WTC11 (cell line): ENCODE measurements around the gene TMEM128. TPM values are rescaled to one million over a fixed set of nuclear protein-coding genes. Genes with fewer than 3 reads are reported as not detected.
A peak's percentile ranks its signal among the peaks of the same experiment; 100 is the strongest.

Source experiments
- ATAC-seq: fragments of 200-7000 bp; cut with Tn5 transposase; 2 replicates; pipeline ENCODE4 v1.10.0; 2021; ENCODE audit warnings: mild to moderate bottlenecking, moderate library complexity
- CTCF ChIA-PET: fragments of 300-600 bp; sonication (Branson Sonifier 250); formaldehyde crosslinking; loops from one replicate; lab custom pipeline; 2021; ENCODE audit warnings: antibody characterized with exemption; lab: Charles Lee
- POLR2A ChIA-PET: fragments of 350-600 bp; sonication (Branson Sonifier 250); formaldehyde crosslinking; loops from one replicate; lab custom pipeline; 2021; ENCODE audit warnings: antibody characterized with exemption; lab: Charles Lee
- DNase-seq: peaks from one replicate; pipeline ENCODE4 v3.0.0; 2021; ENCODE audit warnings: low spot score
- H3K27ac Mint-ChIP-seq: 2 replicates; pipeline ENCODE4 v1.8.0; 2021; ENCODE audit warnings: mixed read lengths
- H3K27me3 Mint-ChIP-seq: 2 replicates; pipeline ENCODE4 v1.8.0; 2021; ENCODE audit warnings: low read depth, mild to moderate bottlenecking, moderate library complexity, mixed read lengths
- H3K36me3 Mint-ChIP-seq: 2 replicates; pipeline ENCODE4 v1.8.0; 2021; ENCODE audit warnings: mixed read lengths
- H3K4me1 Mint-ChIP-seq: 2 replicates; pipeline ENCODE4 v1.8.0; 2022; ENCODE audit warnings: mixed read lengths
- H3K4me3 Mint-ChIP-seq: 2 replicates; pipeline ENCODE4 v1.8.0; 2021; ENCODE audit warnings: mild to moderate bottlenecking, moderate library complexity, mixed read lengths
- H3K9me3 Mint-ChIP-seq: 2 replicates; pipeline ENCODE4 v1.8.0; 2021; ENCODE audit warnings: mixed read lengths
- ATF3 ChIP-seq: sonication (generic); formaldehyde crosslinking; conservative IDR thresholded peaks from 2 replicates; pipeline ENCODE4 v1.8.1; 2022; ENCODE audit warnings: mild to moderate bottlenecking, missing genetic modification reagents
- CDX4 ChIP-seq: fragments of 250-450 bp; sonication (Bioruptor Pico); IDR thresholded peaks from 2 replicates; pipeline ENCODE4 v1.9.0; 2021; ENCODE audit warnings: moderate library complexity, mild to moderate bottlenecking, inconsistent platforms, borderline replicate concordance
- ERG ChIP-seq: fragments of 250-450 bp; sonication (Bioruptor Pico); IDR thresholded peaks from 2 replicates; pipeline ENCODE4 v1.8.0; 2021; ENCODE audit warnings: mild to moderate bottlenecking
- HMGXB4 ChIP-seq: sonication (generic); formaldehyde crosslinking; IDR thresholded peaks from 2 replicates; pipeline ENCODE4 v1.8.1; 2023; ENCODE audit warnings: mild to moderate bottlenecking, moderate library complexity, missing genetic modification reagents
- IRF1 ChIP-seq: sonication (generic); formaldehyde crosslinking; IDR thresholded peaks from 2 replicates; pipeline ENCODE4 v1.8.0; 2023; ENCODE audit warnings: missing genetic modification reagents
- MAX ChIP-seq: sonication (generic); formaldehyde crosslinking; IDR thresholded peaks from 2 replicates; pipeline ENCODE4 v1.8.0; 2022; ENCODE audit warnings: mild to moderate bottlenecking, missing genetic modification reagents
- PRDM15 ChIP-seq: sonication (generic); formaldehyde crosslinking; IDR thresholded peaks from 2 replicates; pipeline ENCODE4 v1.8.0; 2022; ENCODE audit warnings: missing genetic modification reagents
- SMAD3 ChIP-seq: sonication (generic); formaldehyde crosslinking; IDR thresholded peaks from 2 replicates; pipeline ENCODE4 v1.8.0; 2022; ENCODE audit warnings: missing genetic modification reagents, mild to moderate bottlenecking, borderline replicate concordance
- TCF7 ChIP-seq: sonication (generic); formaldehyde crosslinking; IDR thresholded peaks from 2 replicates; pipeline ENCODE4 v1.8.0; 2022; ENCODE audit warnings: mild to moderate bottlenecking, low read depth, missing genetic modification reagents, moderate library complexity
- USF2 ChIP-seq: sonication (generic); formaldehyde crosslinking; IDR thresholded peaks from 2 replicates; pipeline ENCODE4 v1.8.1; 2023; ENCODE audit warnings: mild to moderate bottlenecking, missing genetic modification reagents, moderate library complexity
- ZBTB43 ChIP-seq: sonication (generic); formaldehyde crosslinking; IDR thresholded peaks from 2 replicates; pipeline ENCODE4 v1.8.1; 2023; ENCODE audit warnings: mild to moderate bottlenecking, missing genetic modification reagents
- ZNF138 ChIP-seq: sonication (generic); formaldehyde crosslinking; conservative IDR thresholded peaks from 2 replicates; pipeline ENCODE4 v1.8.1; 2022; ENCODE audit warnings: mild to moderate bottlenecking, moderate library complexity, missing genetic modification reagents
- ZNF416 ChIP-seq: fragments of 250-450 bp; sonication (Bioruptor Pico); IDR thresholded peaks from 2 replicates; pipeline ENCODE4 v1.9.0; 2021; ENCODE audit warnings: mild to moderate bottlenecking, inconsistent platforms
- ZSCAN18 ChIP-seq: fragments of 250-450 bp; sonication (Bioruptor Pico); IDR thresholded peaks from 2 replicates; pipeline ENCODE4 v2.1.2; 2022; ENCODE audit warnings: mild to moderate bottlenecking, moderate library complexity
- total RNA-seq: library from RNA; stranded (reverse); gene quantifications from 3 replicates; pipeline ENCODE4 v1.2.3, GENCODE V29; 2021

Gene TMEM128
- total RNA-seq, 1 experiment from 2014 or later, result 21.1 TPM

- no peak for TF ChIP-seq ZBTB43 (CRISPR knock-in tag)
- no peak for TF ChIP-seq TCF7 (CRISPR knock-in tag)
- TF ChIP-seq CDX4 (CRISPR knock-in tag), result no peak
Measured at GRCh38 chr4:4228356-4228668, 19.7 kb downstream of the TMEM128 start (continued).

GRCh38 chr4:4227510-4228355, 20.3 kb downstream of the TMEM128 start:
- DNase-seq (no peak), ATAC-seq (no peak)
- CTCF ChIA-PET, result interaction anchor here (0.6 kb wide), 2 partner anchors 45 to 115 kb away, joined by 3 read pairs; no protein-coding TSS in a partner anchor
- Mint-ChIP-seq H3K36me3 (peaks cover 2% of the 10 kb centered on the region), H3K4me3 (peak overlapping the region; percentile 67), H3K27me3 (peaks cover 89% of the 10 kb centered on the region), H3K9me3 (peaks cover 7% of the 10 kb centered on the region), H3K4me1 (peaks cover 13% of the 10 kb centered on the region), H3K27ac (no peak overlapping the region)
- TF ChIP-seq PRDM15 (CRISPR knock-in tag) (no peak), MAX (CRISPR knock-in tag) (no peak), HMGXB4 (no peak), SMAD3 (CRISPR knock-in tag) (no peak), IRF1 (CRISPR knock-in tag) (no peak), USF2 (CRISPR knock-in tag) (no peak), ERG (CRISPR knock-in tag) (no peak), ZNF416 (CRISPR knock-in tag) (no peak), ZSCAN18 (no peak), ZNF138 (no peak), ATF3 (CRISPR knock-in tag) (no peak)
- POLR2A ChIA-PET, result no interaction called here
